Raji (cell line): ENCODE data around the gene RGS14.

Experiments used
- POLR2A ChIP-seq: IDR thresholded peaks from 2 replicates; pipeline ENCODE4 v1.6.1; 2011; ENCODE audit warnings: low read depth, low read length, control low read depth; ENCODE audit not compliant: insufficient read depth

The RGS14 gene

DNA sequence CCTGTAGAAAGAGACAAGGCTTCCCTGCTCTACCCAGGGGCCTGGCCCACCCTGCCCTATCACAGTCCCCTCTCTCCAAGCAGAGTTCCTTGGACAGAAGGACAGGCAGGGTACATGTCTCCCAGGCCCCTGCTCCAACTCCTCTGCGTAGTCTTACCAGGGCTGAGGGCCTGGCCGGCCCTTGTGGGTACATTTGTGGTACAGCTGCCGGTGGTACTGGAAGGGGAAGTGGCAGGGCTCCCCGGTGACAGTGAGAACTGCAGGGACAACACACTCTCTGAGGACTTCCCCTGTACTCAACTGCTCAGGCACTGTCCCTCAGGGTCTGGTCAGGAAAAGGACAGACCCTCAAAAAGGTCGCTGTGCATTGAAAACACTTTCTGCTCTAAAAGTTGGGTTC, 48.1 kb downstream of the RGS14 start:
- no peak for TF ChIP-seq POLR2A

DNA sequence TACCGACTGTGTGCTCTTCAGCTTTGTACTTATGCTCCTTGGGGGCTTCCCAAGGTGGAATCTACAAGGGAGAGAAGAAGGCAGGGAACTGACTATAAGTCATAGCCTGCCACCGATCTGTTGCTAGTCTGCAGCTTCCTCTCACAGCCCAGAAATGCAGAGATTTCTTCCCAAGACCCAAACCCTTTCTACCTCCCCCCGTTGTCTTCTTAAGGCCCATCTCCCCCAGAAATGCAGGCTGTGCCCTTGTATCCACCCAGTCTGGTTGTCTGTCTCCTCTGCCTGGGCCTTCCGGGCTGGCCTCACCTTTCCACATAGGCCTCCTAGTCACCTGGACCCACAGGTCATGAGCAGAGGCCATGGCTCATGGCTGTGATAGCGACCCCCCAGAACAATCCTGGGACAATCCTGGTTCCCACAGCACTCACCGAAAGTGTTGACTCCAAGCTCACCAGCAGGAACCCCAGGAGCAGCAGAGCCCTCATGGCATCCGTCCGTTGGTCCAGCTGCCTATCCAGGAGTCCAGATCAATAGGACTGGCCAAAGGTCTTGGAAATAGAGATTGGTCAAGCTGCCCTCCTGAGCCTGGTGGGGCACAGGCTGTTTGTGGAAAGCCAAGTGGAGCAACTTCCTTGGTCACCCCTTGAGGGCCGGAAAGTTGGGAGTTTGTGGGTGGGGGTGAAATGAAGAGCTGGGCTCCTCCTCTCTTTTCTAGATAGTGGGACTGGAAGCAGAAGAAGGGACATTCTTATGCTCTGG, 51.5 kb downstream of the RGS14 start, which contains the start of gene F12:
TSS of gene F12 (minus strand) at position 522 of the 759 bp plus-strand sequence. CDS start at position 485, 37 bp downstream.
- TF ChIP-seq POLR2A, result no peak

DNA sequence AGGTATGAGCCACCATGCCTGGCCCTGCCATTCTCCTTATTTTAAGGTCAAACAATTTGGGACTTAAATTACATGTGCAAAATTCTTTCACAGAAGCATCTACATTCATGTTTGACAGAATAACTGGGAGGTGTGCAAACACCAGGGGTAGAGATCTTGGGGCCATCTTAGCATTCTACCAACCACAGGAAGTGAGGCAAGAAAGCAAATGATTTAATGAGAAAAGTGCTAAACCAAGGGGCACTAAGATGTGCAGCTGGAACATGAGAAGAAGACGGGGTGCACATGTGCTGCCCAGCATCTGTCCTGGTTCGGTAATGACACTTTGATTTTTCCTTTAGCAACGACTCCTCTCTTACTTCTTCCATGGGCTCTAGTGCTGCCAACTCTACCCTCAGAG, 52.9 kb downstream of the RGS14 start:
- TF ChIP-seq POLR2A, result no peak

DNA sequence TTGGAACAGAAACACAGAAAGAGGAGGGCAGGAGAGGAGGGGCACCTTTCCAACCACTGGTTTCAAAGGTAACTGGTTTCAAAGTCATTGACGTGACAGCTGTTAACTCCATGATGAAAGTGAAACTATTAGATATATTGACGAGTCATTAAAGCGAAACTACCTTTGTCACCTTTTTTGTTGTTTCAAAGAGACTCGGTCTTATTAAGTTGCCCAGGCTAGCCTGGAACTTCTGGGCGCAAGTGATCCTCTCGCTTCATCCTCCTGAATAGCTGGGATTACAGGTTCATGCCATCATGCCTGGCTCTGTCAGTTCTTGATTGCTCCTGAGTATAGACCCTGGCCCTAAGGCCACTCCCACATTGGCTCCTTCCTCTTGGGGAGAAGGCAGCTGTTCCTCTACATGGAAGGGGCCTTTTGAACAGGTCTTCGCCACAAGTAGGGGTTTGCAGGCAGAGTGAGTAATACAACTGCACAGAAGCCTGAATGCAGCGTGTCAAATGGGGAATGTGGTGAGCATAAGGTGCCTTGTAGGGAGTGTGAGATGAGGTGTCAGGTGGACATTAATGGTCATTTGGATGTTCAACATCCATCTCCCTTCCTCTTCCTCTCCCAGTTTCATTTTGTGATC, 55.0 kb downstream of the RGS14 start:
- TF ChIP-seq POLR2A, result no peak

DNA sequence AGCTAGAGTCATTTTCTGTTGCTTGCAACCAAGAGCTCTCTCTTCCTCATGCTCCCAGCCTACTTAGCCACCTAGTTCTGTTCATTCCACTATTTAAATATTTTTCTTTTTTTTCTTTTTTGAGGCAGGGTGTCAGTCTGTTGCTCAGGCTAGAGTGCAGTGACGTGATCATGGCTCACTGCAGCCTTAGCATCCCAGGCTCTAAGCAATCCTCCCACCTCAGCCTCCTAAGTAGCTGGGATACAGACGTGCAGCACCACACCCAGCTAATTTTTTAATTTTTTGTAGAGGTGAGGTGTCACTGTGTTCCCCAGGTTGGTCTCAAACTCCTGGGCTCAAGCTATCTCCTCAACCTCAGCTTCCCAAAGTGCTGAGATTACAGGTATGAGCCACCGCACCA, 56.8 kb downstream of the RGS14 start:
- TF ChIP-seq POLR2A, result no peak

DNA sequence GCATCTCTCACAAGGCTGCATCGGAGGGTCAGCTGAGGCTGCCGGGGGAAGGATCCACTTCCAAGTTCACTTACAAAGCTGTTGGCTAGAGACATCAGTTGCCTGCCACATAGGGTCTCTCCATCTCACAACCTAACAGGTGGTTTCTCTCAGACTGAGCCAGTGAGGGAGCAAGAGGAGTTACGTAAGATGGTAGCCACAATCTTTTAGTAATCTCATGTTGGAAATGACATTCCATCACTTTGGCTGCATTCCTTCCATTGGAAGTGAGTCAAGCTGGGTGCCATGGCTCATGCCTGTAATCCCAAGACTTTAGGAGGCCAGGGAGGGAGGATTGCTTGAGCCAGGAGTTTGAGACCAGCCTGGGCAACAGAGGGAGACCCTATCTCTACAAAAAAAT, 61.3 kb downstream of the RGS14 start:
- TF ChIP-seq POLR2A, result no peak

DNA sequence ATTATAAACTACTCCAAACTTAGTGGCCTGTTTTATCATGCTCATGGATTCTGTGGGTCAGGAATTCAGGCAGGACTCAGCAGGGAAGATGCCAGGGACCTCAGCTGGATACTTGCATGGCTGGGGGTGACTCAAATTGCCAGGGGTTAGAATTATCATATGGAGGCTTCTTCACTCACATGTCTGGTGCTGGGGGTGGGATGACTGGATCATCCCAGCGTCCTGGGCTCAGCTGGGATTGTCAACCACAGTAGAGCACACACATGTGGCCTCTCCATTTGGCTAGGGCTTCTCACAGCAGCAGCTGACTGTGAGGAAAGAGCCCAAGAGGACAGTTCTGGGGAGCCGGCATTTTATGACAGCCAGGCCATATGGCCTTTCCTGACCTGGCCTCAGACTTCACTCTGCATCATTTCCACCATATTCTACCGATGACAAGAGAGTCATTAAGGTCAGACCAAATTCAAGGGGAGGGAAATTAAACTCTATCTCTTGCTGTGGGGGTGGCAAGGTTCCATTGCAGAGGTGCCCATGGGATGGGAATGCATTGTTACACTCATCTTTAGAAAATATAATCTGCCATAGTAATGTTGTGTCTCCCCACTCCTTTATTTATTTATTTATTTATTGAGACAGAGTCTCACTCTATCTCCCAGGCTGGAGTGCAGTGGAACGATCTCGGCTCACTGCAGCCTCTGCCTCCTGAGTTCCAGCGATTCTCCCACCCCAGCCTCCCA, 63.5 kb downstream of the RGS14 start:
- TF ChIP-seq POLR2A, result no peak
